SK-N-SH treated with all-trans-retinoic acid at 6 μM for 48 hours (cell line): ENCODE data around the gene PRELID3B.

Source experiments
- ARNTL ChIP-seq: fragments of 450-650 bp; formaldehyde crosslinking; IDR thresholded peaks from 2 replicates; pipeline ENCODE4 v1.5.0; 2020; ENCODE audit warnings: low read depth, mild to moderate bottlenecking, moderate library complexity, borderline replicate concordance
- ISL1 ChIP-seq: fragments of 250-450 bp; sonication (Bioruptor Pico); IDR thresholded peaks from 2 replicates; pipeline ENCODE4 v2.1.2; 2022; ENCODE audit warnings: mild to moderate bottlenecking, moderate library complexity
- OSR1 ChIP-seq: fragments of 250-450 bp; sonication (Bioruptor Pico); IDR thresholded peaks from 2 replicates; pipeline ENCODE4 v1.8.0; 2022; ENCODE audit warnings: moderate library complexity, mild to moderate bottlenecking, inconsistent platforms
- SNAI2 ChIP-seq: fragments of 250-450 bp; sonication (Bioruptor Pico); IDR thresholded peaks from 2 replicates; pipeline ENCODE4 v1.5.0; 2020; ENCODE audit warnings: mild to moderate bottlenecking, moderate library complexity
- ZFP3 ChIP-seq: fragments of 250-450 bp; sonication (Bioruptor Pico); IDR thresholded peaks from 2 replicates; pipeline ENCODE4 v1.5.0; 2020; ENCODE audit warnings: mild to moderate bottlenecking, moderate library complexity
- ZFP30 ChIP-seq: fragments of 450-650 bp; formaldehyde crosslinking; IDR thresholded peaks from 2 replicates; pipeline ENCODE4 v1.5.0; 2022; ENCODE audit warnings: mild to moderate bottlenecking, moderate library complexity
- ZNF565 ChIP-seq: fragments of 450-650 bp; formaldehyde crosslinking; conservative IDR thresholded peaks from 2 replicates; pipeline ENCODE4 v1.5.0; 2020; ENCODE audit warnings: low read depth, mild to moderate bottlenecking, moderate library complexity
- ZNF70 ChIP-seq: fragments of 450-650 bp; formaldehyde crosslinking; IDR thresholded peaks from 2 replicates; pipeline ENCODE4 v1.5.0; 2020; ENCODE audit warnings: mild to moderate bottlenecking, moderate library complexity
- TF ChIP-seq, protein P1 (sequence below): fragments of 250-450 bp; sonication (Bioruptor Pico); IDR thresholded peaks from 2 replicates; pipeline ENCODE4 v1.8.0; 2020; ENCODE audit warnings: mild to moderate bottlenecking, moderate library complexity, borderline replicate concordance
- TF ChIP-seq, protein P2 (sequence below): fragments of 250-450 bp; sonication (Bioruptor Pico); IDR thresholded peaks from 2 replicates; pipeline ENCODE4 v1.5.1; 2021; ENCODE audit warnings: mild to moderate bottlenecking, moderate library complexity

GRCh38 chr20:59013959-59014608, 28.5 kb downstream of the PRELID3B start:
- TF ChIP-seq OSR1 (CRISPR knock-in tag), result no peak
- TF ChIP-seq, protein P1, sequence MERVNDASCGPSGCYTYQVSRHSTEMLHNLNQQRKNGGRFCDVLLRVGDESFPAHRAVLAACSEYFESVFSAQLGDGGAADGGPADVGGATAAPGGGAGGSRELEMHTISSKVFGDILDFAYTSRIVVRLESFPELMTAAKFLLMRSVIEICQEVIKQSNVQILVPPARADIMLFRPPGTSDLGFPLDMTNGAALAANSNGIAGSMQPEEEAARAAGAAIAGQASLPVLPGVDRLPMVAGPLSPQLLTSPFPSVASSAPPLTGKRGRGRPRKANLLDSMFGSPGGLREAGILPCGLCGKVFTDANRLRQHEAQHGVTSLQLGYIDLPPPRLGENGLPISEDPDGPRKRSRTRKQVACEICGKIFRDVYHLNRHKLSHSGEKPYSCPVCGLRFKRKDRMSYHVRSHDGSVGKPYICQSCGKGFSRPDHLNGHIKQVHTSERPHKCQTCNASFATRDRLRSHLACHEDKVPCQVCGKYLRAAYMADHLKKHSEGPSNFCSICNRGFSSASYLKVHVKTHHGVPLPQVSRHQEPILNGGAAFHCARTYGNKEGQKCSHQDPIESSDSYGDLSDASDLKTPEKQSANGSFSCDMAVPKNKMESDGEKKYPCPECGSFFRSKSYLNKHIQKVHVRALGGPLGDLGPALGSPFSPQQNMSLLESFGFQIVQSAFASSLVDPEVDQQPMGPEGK, result no peak
- no peak for TF ChIP-seq ZFP30 (CRISPR knock-in tag)
- TF ChIP-seq ZNF565 (CRISPR knock-in tag), result no peak
- TF ChIP-seq, protein P2, sequence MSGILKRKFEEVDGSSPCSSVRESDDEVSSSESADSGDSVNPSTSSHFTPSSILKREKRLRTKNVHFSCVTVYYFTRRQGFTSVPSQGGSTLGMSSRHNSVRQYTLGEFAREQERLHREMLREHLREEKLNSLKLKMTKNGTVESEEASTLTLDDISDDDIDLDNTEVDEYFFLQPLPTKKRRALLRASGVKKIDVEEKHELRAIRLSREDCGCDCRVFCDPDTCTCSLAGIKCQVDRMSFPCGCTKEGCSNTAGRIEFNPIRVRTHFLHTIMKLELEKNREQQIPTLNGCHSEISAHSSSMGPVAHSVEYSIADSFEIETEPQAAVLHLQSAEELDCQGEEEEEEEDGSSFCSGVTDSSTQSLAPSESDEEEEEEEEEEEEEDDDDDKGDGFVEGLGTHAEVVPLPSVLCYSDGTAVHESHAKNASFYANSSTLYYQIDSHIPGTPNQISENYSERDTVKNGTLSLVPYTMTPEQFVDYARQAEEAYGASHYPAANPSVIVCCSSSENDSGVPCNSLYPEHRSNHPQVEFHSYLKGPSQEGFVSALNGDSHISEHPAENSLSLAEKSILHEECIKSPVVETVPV, result no peak
- no peak for TF ChIP-seq ARNTL (CRISPR knock-in tag)
- no peak for TF ChIP-seq ZNF70 (CRISPR knock-in tag)
- no peak for TF ChIP-seq ZFP3 (CRISPR knock-in tag)
- TF ChIP-seq ISL1 (CRISPR knock-in tag), result no peak
- TF ChIP-seq SNAI2 (CRISPR knock-in tag), result no peak
